Endothelial cell of umbilical vein (primary cell): ENCODE data around the gene NR1D2. TPM values are rescaled to one million over a fixed set of nuclear protein-coding genes. Genes with fewer than 3 reads are reported as not detected.

Source experiments
- BruUV-seq: library from RNA; stranded (reverse); fragments of 400-500 nt; replicated peaks from 2 replicates; lab custom pipeline; 2021; lab: Mats Ljungman, UMichigan
- CTCF ChIA-PET: fragments of 300-600, 350-600 bp; sonication (Branson Sonifier 250); formaldehyde crosslinking; loops from one replicate; lab custom pipeline; 2021; ENCODE audit warnings: antibody characterized with exemption, inconsistent platforms; lab: Charles Lee
- POLR2A ChIA-PET: fragments of 300-600, 350-600 bp; sonication (Branson Sonifier 250); formaldehyde crosslinking; loops from one replicate; lab custom pipeline; 2021; ENCODE audit warnings: antibody characterized with exemption, inconsistent platforms; lab: Charles Lee
- DNase-seq: peaks from one replicate; pipeline ENCODE4 v3.0.0-alpha.2; 2011; ENCODE audit warnings: low read depth, low spot score
- FAIRE-seq: peaks from 2 replicates; lab custom pipeline; 2011; peaks lifted over from hg19 to GRCh38; lab: Jason Lieb, UNC
- H2AFZ ChIP-seq: 2 replicates; pipeline ENCODE4 v1.6.0; 2012; ENCODE audit warnings: low read depth, low read length, control low read depth, inconsistent platforms
- H3K27ac ChIP-seq: 2 replicates; pipeline ENCODE4 v1.5.1; 2011; ENCODE audit warnings: low read depth, mild to moderate bottlenecking, control low read depth, low read length, moderate library complexity; ENCODE audit not compliant: insufficient read depth
- H3K27me3 ChIP-seq, 2 experiments: 2 replicates each; pipeline versions ENCODE4 v1.6.0 to v1.6.1; 2011; ENCODE audit warnings: low read length in 2 of 2, mixed read lengths in 1 of 2; ENCODE audit not compliant: control insufficient read depth in 2 of 2, insufficient read depth in 2 of 2
- H3K36me3 ChIP-seq, 2 experiments: 2 replicates in 1 of 2; 3 replicates in 1 of 2; pipeline ENCODE4 v1.5.1; 2011; ENCODE audit warnings: low read length in 2 of 2, mild to moderate bottlenecking in 1 of 2, moderate library complexity in 1 of 2; ENCODE audit not compliant: control insufficient read depth in 2 of 2, insufficient read depth in 2 of 2; ENCODE audit errors: extremely low read depth in 1 of 2
- H3K4me1 ChIP-seq: 3 replicates; pipeline ENCODE4 v1.5.1; 2011; ENCODE audit warnings: mild to moderate bottlenecking, low read length; ENCODE audit not compliant: control insufficient read depth, insufficient read depth; ENCODE audit errors: extremely low read depth
- H3K4me2 ChIP-seq: 2 replicates; pipeline ENCODE4 v1.6.1; 2011; ENCODE audit warnings: low read length, control low read depth, mixed read lengths; ENCODE audit not compliant: insufficient read depth
- H3K4me3 ChIP-seq, 3 experiments: fragments of 200-600 bp in 1 of 3; sonication (generic), shearing (Covaris generic) in 1 of 3; replicated peaks in 1 of 3; 2 replicates each; pipeline ENCODE4 v1.5.1; 2011 to 2016; ENCODE audit warnings: control low read depth in 3 of 3, low read length in 3 of 3, mild to moderate bottlenecking in 2 of 3, inconsistent platforms in 1 of 3, low read depth in 1 of 3, moderate library complexity in 1 of 3; ENCODE audit not compliant: insufficient read depth in 1 of 3
- H3K79me2 ChIP-seq: 2 replicates; pipeline ENCODE4 v1.6.0; 2012; ENCODE audit warnings: low read length, inconsistent platforms; ENCODE audit not compliant: control insufficient read depth, insufficient read depth
- H3K9ac ChIP-seq: replicated peaks from 2 replicates; pipeline ENCODE3; 2011; ENCODE audit warnings: low read length, control low read depth; ENCODE audit not compliant: insufficient read depth; ENCODE audit errors: extremely low read depth
- H3K9me1 ChIP-seq: replicated peaks from 3 replicates; pipeline ENCODE4 v1.6.0; 2011; ENCODE audit warnings: mild to moderate bottlenecking, low read length; ENCODE audit not compliant: control insufficient read depth, insufficient read depth; ENCODE audit errors: extremely low read depth
- H3K9me3 ChIP-seq: replicated peaks from 2 replicates; pipeline ENCODE4 v1.5.1; 2012; ENCODE audit warnings: low read length, inconsistent platforms; ENCODE audit not compliant: control insufficient read depth, insufficient read depth
- H4K20me1 ChIP-seq: replicated peaks from 2 replicates; pipeline ENCODE3; 2011; ENCODE audit warnings: mild to moderate bottlenecking, low read length; ENCODE audit not compliant: control insufficient read depth, insufficient read depth; ENCODE audit errors: extremely low read depth
- CTCF ChIP-seq, 2 donors: IDR thresholded peaks; 1 replicate in 1 of 2; 2 replicates in 1 of 2; pipeline ENCODE4 v1.5.1; 2011; ENCODE audit warnings: low read length in 2 of 2, mild to moderate bottlenecking in 2 of 2, moderate library complexity in 2 of 2, control low read depth in 1 of 2, inconsistent platforms in 1 of 2, low read depth in 1 of 2; ENCODE audit not compliant: insufficient read depth in 1 of 2; ENCODE audit errors: extremely low read depth in 1 of 2
- EZH2 ChIP-seq: IDR thresholded peaks from 2 replicates; pipeline ENCODE4 v1.6.1; 2012; ENCODE audit warnings: borderline replicate concordance, low read depth, mild to moderate bottlenecking, moderate library complexity, low read length, inconsistent platforms; ENCODE audit not compliant: severe bottlenecking
- GATA2 ChIP-seq: IDR thresholded peaks from 2 replicates; pipeline ENCODE4 v1.7.0; 2011; ENCODE audit warnings: low read depth, mild to moderate bottlenecking, moderate library complexity, mixed read lengths, low read length; ENCODE audit not compliant: insufficient read length, insufficient read depth
- JUN ChIP-seq: IDR thresholded peaks from 2 replicates; pipeline ENCODE4 v1.6.1; 2011; ENCODE audit warnings: borderline replicate concordance, low read depth; ENCODE audit not compliant: insufficient read length, insufficient read depth
- MYC ChIP-seq: IDR thresholded peaks from one replicate; pipeline ENCODE4 v1.6.1; 2011; ENCODE audit warnings: mild to moderate bottlenecking, low read depth, low read length
- POLR2A ChIP-seq: IDR thresholded peaks from 2 replicates; pipeline ENCODE4 v1.6.1; 2012; ENCODE audit warnings: low read depth, mild to moderate bottlenecking, control low read depth, low read length
- POLR2AphosphoS5 ChIP-seq: IDR thresholded peaks from 2 replicates; pipeline ENCODE4 v1.6.1; 2012; ENCODE audit warnings: low read depth, mild to moderate bottlenecking, control low read depth, low read length, moderate library complexity; ENCODE audit not compliant: insufficient read depth
- dilution Hi-C: fragments of 300-500 bp; cut with MboI; formaldehyde crosslinking; loops from one replicate; pipeline ENCODE4 v1.15.0; 2019; ENCODE audit warnings: low sequenced_read_pairs; ENCODE audit not compliant: extremely low pct_ligation_motif_present
- intact Hi-C: fragments of 100-400 bp; cut with micrococcal nuclease; formaldehyde crosslinking; loops from one replicate; pipeline ENCODE4 v1.10.0; 2022
- polyA plus RNA-seq, 4 experiments: library from polyadenylated mRNA; depleted of rRNA in 3 of 4; stranded (reverse) in 3 of 4; unstranded in 1 of 4; fragments of >200 nt; gene quantifications; 2 replicates each; pipeline versions ENCODE4 v1.2.1 to v1.2.3, GENCODE V29; 2011 to 2012; ENCODE audit warnings: missing spikeins in 1 of 4
- total RNA-seq: library from RNA; stranded (reverse); gene quantifications from 2 replicates; pipeline ENCODE4 v1.2.3, GENCODE V29; 2021
- TF ChIP-seq, protein P1 (sequence below): IDR thresholded peaks from 2 replicates; pipeline ENCODE4 v1.6.1; 2011; ENCODE audit not compliant: insufficient read depth, insufficient read length

Gene NR1D2
- total and polyA plus RNA-seq, 2 donors (not counting 3 experiments of a cell fraction or from before 2014, with no cell fraction given) = 4.3 to 14.6 TPM

DNA sequence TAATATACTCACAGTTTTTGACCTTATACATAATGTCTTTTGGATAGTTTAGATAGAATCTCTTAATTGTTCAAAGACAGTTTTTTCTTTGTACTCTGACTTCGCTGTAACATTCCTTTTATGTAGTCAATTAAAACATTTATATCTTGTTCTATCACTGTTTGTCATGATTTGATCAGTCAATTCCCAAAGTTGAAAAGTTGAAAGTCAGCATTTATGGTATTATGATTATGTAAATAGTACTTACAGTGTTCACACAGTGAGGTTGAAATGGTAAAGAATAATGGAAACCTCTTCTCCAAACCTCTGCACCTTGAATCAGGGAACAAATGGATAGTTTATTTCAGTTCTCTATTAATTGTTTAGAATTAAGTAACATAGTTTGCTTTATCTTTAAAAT, 26.6 kb downstream of the NR1D2 start:
- BruUV-seq = no TSS peak
- CTCF ChIA-PET = no interaction called here
- Histone ChIP-seq H3K27me3 (no peaks in the 10 kb centered on the region), H3K4me3 (no peak overlapping the region), H2AFZ (no peak overlapping the region), H4K20me1 (no peaks in the 10 kb centered on the region), H3K79me2 (no peaks in the 10 kb centered on the region), H3K4me1 (no peaks in the 10 kb centered on the region), H3K9ac (no peak overlapping the region), H3K9me1 (no peaks in the 10 kb centered on the region), H3K9me3 (no peaks in the 10 kb centered on the region), H3K4me2 (no peak overlapping the region), H3K36me3 (peaks cover 0 to 3% of the 10 kb centered on the region in 2 experiments), H3K27ac (no peak overlapping the region)
- TF ChIP-seq GATA2 = no peak
- TF ChIP-seq EZH2 = no peak
- TF ChIP-seq MYC = no peak
- TF ChIP-seq, protein P1, sequence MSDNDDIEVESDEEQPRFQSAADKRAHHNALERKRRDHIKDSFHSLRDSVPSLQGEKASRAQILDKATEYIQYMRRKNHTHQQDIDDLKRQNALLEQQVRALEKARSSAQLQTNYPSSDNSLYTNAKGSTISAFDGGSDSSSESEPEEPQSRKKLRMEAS = no peak
- no peak for TF ChIP-seq POLR2AphosphoS5
- TF ChIP-seq POLR2A = no peak
- dilution Hi-C loops = no loop called here
- FAIRE-seq = no peak
- intact Hi-C loops = no loop called here
- POLR2A ChIA-PET = no interaction called here
- DNase-seq = no peak

GRCh38 chr3:23976555-23976954, 31.5 kb downstream of the NR1D2 start:
- POLR2A ChIA-PET = interaction anchor here (0.6 kb wide), 1 partner anchor 1631 kb away, joined by 3 read pairs; no protein-coding TSS in a partner anchor
- H3K4me3 ChIP-seq = no peak overlapping the region
- no peak for TF ChIP-seq JUN
- TF ChIP-seq CTCF (IDR thresholded peaks at IDR 0.05; ENCODE audit: extremely low read depth in 1 of 2, insufficient read depth in 1 of 2, low read depth in 1 of 2, low read length in 2 of 2) = no peak

More at GRCh38 chr3:23976555-23976954, 31.5 kb downstream of the NR1D2 start:
- dilution Hi-C loops = no loop called here
- Histone ChIP-seq H3K27me3 (no peaks in the 10 kb centered on the region), H3K36me3 (peaks cover 0 to 3% of the 10 kb centered on the region in 2 experiments), H4K20me1 (no peaks in the 10 kb centered on the region), H3K79me2 (no peaks in the 10 kb centered on the region), H3K27ac (no peak overlapping the region), H3K9me3 (no peaks in the 10 kb centered on the region), H2AFZ (no peak overlapping the region), H3K9ac (no peak overlapping the region), H3K4me1 (no peaks in the 10 kb centered on the region), H3K4me2 (no peak overlapping the region), H3K9me1 (no peaks in the 10 kb centered on the region)
- CTCF ChIA-PET = interaction anchor here (0.6 kb wide), 1 partner anchor 267 kb away, joined by 3 read pairs; no protein-coding TSS in a partner anchor
- intact Hi-C loops = no loop called here
- FAIRE-seq = no peak
- no TSS peak for BruUV-seq
- DNase-seq = no peak
